ENCODE results near the gene CCDC40.

DNA sequence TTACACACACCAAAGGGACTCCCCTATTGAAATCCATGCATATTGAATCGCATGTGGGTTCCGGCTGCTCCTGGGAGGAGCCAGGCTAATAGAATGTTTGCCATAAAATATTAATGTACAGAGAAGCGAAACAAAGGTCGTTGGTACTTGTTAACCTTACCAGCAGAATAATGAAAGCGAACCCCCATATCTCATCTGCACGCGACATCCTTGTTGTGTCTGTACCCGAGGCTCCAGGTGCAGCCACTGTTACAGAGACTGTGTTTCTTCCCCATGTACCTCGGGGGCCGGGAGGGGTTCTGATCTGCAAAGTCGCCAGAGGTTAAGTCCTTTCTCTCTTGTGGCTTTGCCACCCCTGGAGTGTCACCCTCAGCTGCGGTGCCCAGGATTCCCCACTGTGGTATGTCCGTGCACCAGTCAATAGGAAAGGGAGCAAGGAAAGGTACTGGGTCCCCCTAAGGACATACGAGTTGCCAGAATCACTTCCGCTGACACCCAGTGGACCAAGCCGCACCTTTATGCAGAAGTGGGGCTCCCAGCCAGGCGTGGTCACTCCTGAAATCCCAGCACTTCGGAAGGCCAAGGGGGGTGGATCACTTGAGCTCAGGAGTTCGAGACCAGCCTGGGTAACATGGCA lies 67.1 kb downstream of the CCDC40 start:
- TF ChIP-seq POLR2A (IDR thresholded peaks at IDR 0.05) = no peak
- TF ChIP-seq, protein P1, sequence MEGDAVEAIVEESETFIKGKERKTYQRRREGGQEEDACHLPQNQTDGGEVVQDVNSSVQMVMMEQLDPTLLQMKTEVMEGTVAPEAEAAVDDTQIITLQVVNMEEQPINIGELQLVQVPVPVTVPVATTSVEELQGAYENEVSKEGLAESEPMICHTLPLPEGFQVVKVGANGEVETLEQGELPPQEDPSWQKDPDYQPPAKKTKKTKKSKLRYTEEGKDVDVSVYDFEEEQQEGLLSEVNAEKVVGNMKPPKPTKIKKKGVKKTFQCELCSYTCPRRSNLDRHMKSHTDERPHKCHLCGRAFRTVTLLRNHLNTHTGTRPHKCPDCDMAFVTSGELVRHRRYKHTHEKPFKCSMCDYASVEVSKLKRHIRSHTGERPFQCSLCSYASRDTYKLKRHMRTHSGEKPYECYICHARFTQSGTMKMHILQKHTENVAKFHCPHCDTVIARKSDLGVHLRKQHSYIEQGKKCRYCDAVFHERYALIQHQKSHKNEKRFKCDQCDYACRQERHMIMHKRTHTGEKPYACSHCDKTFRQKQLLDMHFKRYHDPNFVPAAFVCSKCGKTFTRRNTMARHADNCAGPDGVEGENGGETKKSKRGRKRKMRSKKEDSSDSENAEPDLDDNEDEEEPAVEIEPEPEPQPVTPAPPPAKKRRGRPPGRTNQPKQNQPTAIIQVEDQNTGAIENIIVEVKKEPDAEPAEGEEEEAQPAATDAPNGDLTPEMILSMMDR (IDR thresholded peaks at IDR 0.05) = no peak

Data from body of pancreas (tissue), 4 donors.